Measurements from ENCODE around the gene DUOXA2. TPM values are rescaled to one million over a fixed set of nuclear protein-coding genes. Genes with fewer than 3 reads are reported as not detected.

Gene DUOXA2
- total and polyA plus RNA-seq, 2 experiments from 2014 or later = not detected

GRCh38 chr15:45150481-45150880 is 36.4 kb downstream of the DUOXA2 start:
- H3K36me3 ChIP-seq (ENCODE audit: insufficient read depth) = no peaks in the 10 kb centered on the region
- H2AFZ ChIP-seq = no peak overlapping the region
- H3K4me1 ChIP-seq (ENCODE audit: insufficient read depth) = no peaks in the 10 kb centered on the region
- Mint-ChIP-seq H3K27ac (no peak overlapping the region), H3K9me3 (no peaks in the 10 kb centered on the region), H3K4me1 (peaks cover 5% of the 10 kb centered on the region; the same call in 1 of the 3 replicates), H3K27me3 (ENCODE audit: insufficient read depth, low read depth, poor library complexity) (peaks cover 2% of the 10 kb centered on the region), H3K4me3 (no peak overlapping the region), H3K36me3 (ENCODE audit: low read depth) (no peaks in the 10 kb centered on the region)
- TF ChIP-seq ZNF331 (CRISPR knock-in tag; IDR thresholded peaks at IDR 0.05; ENCODE audit: low read depth) = no peak
- TF ChIP-seq POLR2AphosphoS5 (IDR thresholded peaks at IDR 0.05; ENCODE audit: low read depth) = no peak
- TF ChIP-seq, protein P1, sequence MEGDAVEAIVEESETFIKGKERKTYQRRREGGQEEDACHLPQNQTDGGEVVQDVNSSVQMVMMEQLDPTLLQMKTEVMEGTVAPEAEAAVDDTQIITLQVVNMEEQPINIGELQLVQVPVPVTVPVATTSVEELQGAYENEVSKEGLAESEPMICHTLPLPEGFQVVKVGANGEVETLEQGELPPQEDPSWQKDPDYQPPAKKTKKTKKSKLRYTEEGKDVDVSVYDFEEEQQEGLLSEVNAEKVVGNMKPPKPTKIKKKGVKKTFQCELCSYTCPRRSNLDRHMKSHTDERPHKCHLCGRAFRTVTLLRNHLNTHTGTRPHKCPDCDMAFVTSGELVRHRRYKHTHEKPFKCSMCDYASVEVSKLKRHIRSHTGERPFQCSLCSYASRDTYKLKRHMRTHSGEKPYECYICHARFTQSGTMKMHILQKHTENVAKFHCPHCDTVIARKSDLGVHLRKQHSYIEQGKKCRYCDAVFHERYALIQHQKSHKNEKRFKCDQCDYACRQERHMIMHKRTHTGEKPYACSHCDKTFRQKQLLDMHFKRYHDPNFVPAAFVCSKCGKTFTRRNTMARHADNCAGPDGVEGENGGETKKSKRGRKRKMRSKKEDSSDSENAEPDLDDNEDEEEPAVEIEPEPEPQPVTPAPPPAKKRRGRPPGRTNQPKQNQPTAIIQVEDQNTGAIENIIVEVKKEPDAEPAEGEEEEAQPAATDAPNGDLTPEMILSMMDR (conservative IDR thresholded peaks at IDR 0.05; ENCODE audit: low read depth in 2 of 2) = no peak
- no peak for TF ChIP-seq REST (IDR thresholded peaks at IDR 0.05; ENCODE audit: unreplicated experiment)
- no peak for TF ChIP-seq ZNF114 (CRISPR knock-in tag; IDR thresholded peaks at IDR 0.05)
- no peak for TF ChIP-seq CREB1 (CRISPR knock-in tag; IDR thresholded peaks at IDR 0.05; ENCODE audit: low read depth)
- TF ChIP-seq STAT1 (IDR thresholded peaks at IDR 0.05; ENCODE audit: unreplicated experiment) = no peak
- no peak for TF ChIP-seq JUNB (IDR thresholded peaks at IDR 0.05; ENCODE audit: unreplicated experiment)
- no peak for TF ChIP-seq NANOG (IDR thresholded peaks at IDR 0.05; ENCODE audit: borderline replicate concordance)
- TF ChIP-seq, protein P2, sequence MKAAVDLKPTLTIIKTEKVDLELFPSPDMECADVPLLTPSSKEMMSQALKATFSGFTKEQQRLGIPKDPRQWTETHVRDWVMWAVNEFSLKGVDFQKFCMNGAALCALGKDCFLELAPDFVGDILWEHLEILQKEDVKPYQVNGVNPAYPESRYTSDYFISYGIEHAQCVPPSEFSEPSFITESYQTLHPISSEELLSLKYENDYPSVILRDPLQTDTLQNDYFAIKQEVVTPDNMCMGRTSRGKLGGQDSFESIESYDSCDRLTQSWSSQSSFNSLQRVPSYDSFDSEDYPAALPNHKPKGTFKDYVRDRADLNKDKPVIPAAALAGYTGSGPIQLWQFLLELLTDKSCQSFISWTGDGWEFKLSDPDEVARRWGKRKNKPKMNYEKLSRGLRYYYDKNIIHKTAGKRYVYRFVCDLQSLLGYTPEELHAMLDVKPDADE (IDR thresholded peaks at IDR 0.05) = no peak
- TF ChIP-seq, protein P3, sequence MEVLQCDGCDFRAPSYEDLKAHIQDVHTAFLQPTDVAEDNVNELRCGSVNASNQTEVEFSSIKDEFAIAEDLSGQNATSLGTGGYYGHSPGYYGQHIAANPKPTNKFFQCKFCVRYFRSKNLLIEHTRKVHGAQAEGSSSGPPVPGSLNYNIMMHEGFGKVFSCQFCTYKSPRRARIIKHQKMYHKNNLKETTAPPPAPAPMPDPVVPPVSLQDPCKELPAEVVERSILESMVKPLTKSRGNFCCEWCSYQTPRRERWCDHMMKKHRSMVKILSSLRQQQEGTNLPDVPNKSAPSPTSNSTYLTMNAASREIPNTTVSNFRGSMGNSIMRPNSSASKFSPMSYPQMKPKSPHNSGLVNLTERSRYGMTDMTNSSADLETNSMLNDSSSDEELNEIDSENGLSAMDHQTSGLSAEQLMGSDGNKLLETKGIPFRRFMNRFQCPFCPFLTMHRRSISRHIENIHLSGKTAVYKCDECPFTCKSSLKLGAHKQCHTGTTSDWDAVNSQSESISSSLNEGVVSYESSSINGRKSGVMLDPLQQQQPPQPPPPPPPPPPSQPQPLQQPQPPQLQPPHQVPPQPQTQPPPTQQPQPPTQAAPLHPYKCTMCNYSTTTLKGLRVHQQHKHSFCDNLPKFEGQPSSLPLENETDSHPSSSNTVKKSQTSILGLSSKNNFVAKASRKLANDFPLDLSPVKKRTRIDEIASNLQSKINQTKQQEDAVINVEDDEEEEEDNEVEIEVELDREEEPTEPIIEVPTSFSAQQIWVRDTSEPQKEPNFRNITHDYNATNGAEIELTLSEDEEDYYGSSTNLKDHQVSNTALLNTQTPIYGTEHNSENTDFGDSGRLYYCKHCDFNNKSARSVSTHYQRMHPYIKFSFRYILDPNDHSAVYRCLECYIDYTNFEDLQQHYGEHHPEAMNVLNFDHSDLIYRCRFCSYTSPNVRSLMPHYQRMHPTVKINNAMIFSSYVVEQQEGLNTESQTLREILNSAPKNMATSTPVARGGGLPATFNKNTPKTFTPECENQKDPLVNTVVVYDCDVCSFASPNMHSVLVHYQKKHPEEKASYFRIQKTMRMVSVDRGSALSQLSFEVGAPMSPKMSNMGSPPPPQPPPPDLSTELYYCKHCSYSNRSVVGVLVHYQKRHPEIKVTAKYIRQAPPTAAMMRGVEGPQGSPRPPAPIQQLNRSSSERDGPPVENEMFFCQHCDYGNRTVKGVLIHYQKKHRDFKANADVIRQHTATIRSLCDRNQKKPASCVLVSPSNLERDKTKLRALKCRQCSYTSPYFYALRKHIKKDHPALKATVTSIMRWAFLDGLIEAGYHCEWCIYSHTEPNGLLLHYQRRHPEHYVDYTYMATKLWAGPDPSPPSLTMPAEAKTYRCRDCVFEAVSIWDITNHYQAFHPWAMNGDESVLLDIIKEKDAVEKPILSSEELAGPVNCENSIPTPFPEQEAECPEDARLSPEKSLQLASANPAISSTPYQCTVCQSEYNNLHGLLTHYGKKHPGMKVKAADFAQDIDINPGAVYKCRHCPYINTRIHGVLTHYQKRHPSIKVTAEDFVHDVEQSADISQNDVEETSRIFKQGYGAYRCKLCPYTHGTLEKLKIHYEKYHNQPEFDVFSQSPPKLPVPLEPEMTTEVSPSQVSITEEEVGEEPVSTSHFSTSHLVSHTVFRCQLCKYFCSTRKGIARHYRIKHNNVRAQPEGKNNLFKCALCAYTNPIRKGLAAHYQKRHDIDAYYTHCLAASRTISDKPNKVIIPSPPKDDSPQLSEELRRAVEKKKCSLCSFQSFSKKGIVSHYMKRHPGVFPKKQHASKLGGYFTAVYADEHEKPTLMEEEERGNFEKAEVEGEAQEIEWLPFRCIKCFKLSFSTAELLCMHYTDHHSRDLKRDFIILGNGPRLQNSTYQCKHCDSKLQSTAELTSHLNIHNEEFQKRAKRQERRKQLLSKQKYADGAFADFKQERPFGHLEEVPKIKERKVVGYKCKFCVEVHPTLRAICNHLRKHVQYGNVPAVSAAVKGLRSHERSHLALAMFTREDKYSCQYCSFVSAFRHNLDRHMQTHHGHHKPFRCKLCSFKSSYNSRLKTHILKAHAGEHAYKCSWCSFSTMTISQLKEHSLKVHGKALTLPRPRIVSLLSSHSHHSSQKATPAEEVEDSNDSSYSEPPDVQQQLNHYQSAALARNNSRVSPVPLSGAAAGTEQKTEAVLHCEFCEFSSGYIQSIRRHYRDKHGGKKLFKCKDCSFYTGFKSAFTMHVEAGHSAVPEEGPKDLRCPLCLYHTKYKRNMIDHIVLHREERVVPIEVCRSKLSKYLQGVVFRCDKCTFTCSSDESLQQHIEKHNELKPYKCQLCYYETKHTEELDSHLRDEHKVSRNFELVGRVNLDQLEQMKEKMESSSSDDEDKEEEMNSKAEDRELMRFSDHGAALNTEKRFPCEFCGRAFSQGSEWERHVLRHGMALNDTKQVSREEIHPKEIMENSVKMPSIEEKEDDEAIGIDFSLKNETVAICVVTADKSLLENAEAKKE (CRISPR knock-in tag; IDR thresholded peaks at IDR 0.05) = no peak
- no peak for TF ChIP-seq EZH2 (IDR thresholded peaks at IDR 0.05; ENCODE audit: low read depth, unreplicated experiment)
- no peak for TF ChIP-seq EZH2phosphoT487 (IDR thresholded peaks at IDR 0.05; ENCODE audit: unreplicated experiment)
- no peaks in the 10 kb centered on the region for H3K9me2 ChIP-seq (ENCODE audit: insufficient read depth)
- H3K27me3 ChIP-seq (ENCODE audit: insufficient read depth) = no peaks in the 10 kb centered on the region
- H3K27ac ChIP-seq (ENCODE audit: low read depth) = no peak overlapping the region
- H3K79me2 ChIP-seq (replicated peaks; ENCODE audit: insufficient read depth) = no peaks in the 10 kb centered on the region
- no peak overlapping the region for H3K4me3 ChIP-seq
- ATAC-seq (no peak), DNase-seq (ENCODE audit: low spot score) (no peak)
- no peaks in the 10 kb centered on the region for H4K20me1 ChIP-seq (replicated peaks; ENCODE audit: insufficient read depth)
- no peak overlapping the region for H3K4me2 ChIP-seq
- H3F3A ChIP-seq (replicated peaks; ENCODE audit: low read depth) = no peaks in the 10 kb centered on the region
